IPS DF 4.7 (cell line): ENCODE data around the gene CCDC192.

ENCODE experiments used
- DNase-seq: peaks from one replicate; pipeline ENCODE4 v3.0.0-alpha.2; 2013; ENCODE audit warnings: low spot score; ENCODE audit errors: extremely low read depth

CCDC192 gene

DNA sequence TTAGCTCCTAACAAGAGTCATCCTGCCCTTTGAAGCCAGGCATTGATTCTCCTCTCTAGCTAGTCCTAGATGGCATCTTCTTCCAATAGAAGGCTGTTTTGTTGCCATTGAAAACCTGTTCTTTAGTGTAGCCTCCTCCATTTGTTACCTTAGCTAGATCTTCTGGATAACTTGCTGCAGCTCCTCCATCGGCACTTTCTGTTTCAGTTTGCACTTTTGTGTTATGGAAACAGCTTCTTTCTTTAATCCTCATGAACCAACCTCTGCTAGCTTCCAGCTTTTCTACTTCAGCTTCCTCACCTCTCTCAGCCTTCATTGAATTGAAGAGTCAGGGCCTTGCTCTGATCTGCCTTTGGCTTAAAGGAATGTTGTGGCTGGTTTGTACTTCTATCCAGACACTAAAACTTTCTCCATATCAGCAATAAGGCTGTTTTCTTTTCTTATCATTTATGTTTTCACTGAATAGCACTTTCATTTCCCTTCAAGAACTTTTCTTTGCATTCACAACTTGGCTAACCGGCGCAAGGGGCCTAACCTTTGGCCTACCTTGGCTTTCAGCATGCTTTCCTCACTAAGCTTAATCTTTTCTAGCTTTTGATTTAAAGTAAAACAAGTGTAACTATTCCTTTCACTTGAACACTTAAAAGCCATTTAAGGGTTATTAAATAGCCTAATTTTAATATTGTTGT lies 213.8 kb downstream of the CCDC192 start:
- no peak for DNase-seq

DNA sequence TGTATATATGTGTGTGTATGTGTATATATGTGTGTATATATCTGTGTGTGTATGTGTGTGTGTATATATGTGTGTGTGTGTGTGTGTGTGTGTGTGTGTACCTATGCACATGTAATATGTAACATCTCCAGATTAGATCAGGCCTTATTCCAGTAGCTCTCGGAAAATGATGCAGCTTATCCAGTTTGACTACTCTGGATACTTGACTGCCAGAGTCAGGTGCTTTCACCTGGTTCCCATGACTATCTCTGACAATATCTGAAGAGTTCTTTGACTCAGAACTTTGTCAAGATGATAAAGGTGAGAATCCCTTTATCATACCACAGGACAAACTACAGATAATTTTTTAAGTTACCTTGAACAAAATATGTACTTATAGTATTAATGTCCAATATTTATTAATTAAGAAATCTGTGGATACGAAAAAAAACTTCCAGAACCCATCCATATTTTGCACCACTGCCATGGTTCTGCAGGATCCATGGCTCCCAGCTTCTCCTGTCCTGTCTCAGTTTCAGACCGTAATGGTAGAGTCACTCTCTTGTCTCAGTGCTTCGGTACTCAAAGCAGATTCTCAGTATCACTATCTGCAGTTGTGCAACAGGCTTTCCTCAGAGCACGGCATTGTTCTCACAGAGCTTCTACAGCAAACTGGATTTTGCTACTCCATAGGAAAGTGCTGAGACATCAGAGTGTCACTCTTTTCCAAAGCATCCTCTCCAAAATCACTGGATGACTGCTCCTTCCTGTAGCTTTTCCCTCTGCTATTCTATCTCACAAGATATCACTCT lies 216.0 kb downstream of the CCDC192 start:
- no peak for DNase-seq

DNA sequence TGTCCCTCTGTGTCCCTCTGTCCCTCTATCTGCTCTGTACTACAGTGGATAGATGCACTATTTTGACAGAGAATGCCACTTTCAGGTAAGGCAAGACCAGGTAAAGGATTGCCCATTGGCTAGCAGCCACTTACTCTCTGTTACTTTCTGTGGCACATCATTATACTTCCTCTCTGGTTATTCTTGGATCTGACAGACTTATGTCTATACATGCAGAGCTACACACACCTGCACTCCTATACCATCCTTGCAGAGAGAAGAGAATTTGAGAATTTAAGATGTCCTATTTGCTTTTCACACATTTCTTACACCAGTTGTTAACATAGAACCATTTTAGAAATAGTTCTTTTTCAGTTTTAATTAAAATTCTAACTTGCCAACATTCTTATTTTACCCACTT lies 216.6 kb downstream of the CCDC192 start:
- no peak for DNase-seq

DNA sequence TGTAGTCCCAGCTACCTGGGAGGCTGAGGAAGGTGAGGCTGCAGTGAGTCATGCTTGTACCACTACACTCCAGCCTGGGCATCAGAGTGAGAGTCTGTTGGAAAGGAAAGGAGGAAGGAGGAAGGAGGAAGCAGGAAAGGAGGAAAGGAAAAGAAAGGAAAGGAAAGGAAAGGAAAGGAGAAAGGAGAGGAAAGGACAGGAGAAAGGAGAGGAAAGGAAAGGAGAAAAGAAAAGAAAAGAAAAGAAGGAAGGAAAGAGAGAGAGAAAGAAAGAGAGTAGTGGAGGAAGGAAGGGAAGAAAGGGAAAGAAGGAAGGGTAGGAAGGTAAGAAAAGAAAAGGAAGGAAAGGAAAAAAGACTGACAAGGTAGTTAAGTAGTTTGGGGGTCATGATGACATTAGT lies 217.7 kb downstream of the CCDC192 start:
- DNase-seq, result no peak

DNA sequence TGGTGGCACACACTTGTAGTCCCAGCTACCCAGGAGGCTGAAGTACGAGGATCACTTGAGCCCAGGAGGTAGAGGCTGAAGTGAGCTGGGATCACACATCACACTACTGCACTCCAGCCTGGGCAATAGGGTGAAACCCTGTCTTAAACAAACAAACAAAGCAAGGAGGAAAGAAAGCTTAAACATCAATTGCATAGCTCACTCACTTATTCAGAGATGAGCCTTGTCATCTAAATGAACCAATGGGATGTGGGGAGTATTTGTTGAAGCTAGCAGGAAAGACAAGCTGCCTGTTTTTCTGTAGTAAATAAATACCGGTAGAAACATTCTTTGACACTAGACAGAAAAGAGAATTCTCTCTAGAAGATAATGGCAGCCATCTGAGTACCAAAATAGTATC lies 219.4 kb downstream of the CCDC192 start:
- DNase-seq, result no peak

DNA sequence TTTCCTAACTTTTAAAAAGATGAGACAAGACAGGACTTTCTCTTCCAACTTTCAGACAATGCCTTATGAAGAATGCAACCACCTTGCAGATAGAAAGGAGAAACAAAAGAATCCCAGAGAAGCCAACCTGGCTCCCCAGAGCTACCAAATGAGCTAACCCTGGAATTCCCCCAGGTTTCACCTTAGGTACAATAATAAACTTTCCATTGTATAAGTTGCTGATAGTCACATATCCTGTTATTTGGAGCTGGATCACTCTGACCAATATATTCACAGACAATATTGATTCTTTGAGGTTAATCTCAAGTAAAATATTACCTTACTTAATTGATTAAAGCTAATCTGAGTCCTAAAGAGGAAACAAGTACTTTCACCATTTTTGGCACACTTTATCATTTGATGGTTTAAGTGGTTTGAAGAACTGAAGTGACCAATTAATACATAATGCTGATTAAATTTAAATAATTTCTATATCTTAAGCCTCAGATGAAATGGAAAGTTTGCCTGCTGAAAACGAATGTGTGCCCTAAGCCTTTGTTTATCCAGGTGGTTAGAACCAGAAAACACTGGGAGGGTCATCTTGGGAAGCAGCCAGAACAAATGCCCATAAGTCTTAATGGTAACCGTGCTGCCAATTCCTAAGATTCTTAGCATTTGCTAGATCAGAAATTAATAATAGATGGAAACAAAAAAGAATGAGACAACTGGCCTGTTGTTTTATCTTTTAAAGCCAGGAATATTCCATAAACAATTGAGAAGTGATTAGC lies 220.8 kb downstream of the CCDC192 start:
- no peak for DNase-seq

DNA sequence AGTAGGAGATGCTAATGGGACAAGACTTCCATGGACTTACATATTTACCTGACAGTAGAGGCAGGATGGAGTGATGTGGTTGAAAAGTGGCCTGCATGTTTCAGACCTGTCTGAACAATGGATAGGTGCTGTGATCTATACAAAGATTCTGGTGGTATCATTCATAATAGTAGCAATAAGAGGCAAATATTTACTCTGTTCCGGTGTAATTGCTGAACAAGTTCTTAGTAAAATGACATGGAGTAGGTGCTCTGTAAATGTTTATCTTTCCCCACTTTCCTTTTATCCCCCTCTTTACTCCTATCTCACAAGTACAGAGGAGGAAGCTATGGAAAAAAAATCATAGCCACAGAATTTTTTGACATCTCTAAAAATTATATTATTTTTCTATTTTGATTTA lies 221.4 kb downstream of the CCDC192 start:
- no peak for DNase-seq

DNA sequence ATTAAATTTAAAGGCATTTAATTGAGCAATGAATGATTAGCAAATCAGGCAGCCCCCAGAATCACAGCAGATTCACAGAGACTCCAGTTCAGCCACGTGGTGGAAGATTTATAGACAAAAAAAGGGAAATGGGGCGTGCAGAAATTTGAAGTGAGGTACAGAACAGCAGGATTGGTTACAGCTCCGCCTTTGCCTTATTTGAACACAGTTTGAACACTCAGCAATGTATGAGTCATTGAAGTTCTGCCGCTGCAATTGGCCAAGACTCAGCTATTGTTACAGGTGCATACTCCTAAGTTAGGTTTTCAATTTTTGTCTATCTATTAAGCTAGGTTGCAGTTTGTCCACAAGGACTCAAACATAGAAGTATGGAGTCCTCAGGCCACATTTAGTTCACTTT lies 222.7 kb downstream of the CCDC192 start:
- DNase-seq, result no peak

DNA sequence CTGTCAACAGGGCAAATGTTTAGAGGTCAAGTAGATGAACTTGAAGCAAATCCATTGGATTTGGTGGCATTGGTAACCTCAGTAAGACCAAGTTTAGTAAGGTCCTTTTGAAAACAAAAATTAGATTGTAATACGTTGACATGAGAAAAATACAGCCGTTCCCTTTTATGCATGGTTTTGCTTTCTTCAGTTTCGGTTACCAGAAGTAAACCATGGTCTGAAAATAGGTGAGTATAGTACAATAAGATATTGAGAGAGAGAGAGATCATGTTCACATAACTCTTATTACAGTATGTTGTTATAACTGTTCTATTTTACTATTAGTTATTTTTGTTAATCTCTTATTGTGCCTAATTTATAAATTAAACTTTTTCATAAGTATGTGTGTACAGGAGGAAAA lies 223.8 kb downstream of the CCDC192 start:
- DNase-seq, result no peak

DNA sequence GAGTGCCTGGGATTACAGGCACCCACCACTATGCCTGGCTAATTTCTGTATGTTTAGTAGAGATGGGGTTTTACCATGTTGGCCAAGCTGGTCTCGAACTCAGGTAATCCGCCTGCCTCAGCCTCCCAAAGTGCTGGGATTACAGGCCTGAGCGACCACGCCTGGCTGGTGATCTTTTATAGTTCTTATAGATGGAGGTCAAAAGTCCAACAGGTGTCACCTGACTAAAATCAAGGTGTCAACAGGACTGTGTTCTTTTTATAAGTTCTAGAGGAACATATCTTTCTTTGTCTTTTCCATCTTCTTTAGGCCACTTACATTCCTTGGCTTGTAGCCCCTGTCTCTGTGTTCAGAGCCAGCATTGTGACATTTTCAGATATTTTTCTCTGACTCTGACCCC lies 224.9 kb downstream of the CCDC192 start:
- no peak for DNase-seq

DNA sequence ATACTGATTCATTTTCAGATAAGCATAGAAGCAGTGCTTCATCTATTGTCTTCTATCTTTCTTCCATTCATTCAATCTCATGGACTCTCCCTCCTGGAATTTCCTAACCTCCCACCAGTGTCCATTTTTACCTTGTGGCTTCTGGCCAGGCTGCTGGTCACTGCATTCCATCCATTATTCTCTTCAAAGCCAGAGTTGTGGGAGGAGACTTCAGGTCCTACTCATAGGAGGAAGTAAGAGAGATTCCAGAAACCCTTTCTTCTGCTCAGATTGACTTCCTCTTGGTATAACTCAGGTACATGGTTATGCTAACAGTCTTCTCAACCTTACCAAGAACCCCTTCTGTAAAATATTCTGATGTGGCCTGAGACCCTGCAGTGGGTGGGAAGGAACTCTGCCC lies 227.1 kb downstream of the CCDC192 start:
- no peak for DNase-seq

DNA sequence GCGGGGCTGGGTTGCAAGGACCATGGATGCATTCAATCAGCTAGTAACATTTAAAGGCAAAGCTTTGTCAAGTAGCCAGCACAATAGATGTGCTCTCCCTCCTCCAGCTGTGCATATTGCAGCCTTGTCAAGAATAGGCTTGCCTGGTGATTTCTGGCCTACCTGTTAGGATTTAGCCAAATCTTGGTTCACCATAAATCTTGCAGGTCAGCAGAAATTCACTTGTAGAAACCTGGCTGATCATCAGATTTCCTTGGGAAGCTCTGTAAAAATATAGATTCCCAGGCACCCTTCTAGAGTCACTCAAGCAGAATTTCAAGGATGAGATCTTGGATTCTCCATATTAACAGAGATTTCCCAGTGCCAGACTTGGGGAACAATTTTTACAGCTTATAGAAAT lies 228.2 kb downstream of the CCDC192 start:
- no peak for DNase-seq

DNA sequence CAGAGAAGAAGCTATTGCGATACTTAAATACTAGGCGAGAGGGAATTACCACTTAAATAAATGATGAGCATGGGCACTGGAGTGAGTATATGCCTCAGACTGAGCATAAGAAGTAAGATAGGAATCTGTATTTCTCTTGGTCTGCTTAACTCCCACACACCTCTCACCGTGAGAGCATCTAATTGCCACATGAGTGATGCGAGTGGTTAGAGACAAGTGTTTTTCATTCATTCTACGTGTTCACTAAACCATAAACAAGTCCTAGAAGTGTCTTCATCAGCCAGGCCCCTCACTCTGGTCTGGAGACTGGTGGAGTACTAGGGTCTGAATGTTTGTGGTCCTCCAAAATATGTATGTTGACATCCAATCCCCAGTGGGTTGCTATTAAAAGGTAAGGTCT lies 230.2 kb downstream of the CCDC192 start:
- no peak for DNase-seq

DNA sequence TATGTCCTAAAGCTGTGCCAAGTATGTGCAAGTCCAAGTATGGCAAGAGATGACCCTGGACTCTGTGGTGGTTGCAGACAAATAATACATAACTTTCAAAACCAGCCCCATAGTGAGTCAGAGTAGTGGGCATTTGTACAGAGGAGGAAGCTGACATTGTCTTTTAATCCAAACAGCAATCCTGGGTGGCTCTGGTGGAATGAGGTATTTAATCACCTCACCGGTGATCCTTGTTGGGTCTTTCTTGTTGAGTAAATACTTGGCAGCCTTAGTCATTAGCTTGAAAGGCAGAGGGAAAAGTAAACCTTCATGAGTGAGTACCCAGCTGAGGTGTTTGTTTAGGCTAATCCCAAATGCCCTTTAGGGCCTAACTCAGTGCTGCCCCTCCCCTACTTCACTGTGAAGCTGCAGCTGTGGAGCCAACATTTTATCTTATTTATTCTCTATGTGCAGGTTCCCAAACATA lies 231.6 kb downstream of the CCDC192 start:
- DNase-seq, result peak; percentile 68

DNA sequence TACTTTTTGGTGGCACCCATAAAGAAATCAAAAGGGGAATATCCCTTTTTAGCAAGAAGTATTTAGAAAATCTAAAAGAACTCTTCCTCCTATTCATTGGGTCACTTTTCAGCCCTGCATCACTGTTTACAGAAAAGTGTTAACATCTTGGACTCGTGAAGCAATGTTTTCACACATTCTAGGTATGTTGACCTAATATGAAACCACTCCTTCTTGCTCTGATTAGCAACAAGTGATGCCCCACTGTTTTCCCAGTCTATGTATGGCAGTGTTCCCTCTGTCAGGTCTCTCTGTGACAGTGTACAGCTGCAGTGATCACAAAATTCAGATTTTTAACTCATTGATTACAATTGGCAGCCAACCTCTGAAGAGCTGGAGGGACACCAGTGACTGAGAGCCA lies 232.2 kb downstream of the CCDC192 start:
- no peak for DNase-seq

DNA sequence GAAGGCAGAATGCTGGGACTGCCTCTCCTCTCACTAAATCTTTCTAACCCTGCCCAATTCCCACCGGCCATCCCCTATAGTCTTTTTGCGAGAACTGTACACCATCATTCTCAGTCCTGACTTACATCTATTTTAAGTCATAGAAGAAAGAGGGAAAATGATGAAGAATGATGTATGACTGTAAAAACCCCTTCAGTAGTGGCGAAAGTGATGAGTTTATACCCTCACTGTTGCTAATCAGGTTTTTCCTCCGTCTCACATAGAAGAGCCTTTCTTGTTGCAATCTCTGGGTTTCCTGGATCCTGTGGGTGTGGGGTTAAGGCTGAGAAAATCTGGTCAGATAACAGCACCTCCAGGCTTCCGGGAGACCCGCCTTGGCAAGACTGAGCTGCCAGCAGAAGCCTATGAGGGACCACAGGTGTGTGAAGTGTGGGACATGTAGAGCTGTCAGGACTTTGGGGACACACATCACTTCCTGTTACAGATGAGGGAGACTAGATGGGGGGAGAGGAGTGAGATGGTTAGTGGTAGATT lies 233.3 kb downstream of the CCDC192 start:
- no peak for DNase-seq

DNA sequence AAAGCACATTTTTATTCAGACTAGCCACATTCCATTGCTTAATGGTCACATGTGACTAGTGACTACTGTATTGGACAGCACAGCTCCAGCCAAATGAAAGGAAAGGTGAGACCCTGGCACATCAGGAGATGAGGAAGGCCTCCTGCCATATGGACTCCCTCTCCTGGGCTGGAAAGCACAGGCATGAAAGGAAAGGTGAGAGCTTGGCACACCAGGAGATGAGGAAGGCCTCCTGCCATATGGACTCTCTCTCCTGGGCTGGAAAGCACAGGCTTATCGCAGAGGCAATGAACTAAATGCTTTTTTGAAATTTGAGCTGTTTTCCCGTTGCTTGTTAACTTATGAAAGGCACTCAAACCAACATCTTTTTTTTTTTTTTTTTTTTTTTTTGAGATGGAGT lies 235.6 kb downstream of the CCDC192 start:
- no peak for DNase-seq

DNA sequence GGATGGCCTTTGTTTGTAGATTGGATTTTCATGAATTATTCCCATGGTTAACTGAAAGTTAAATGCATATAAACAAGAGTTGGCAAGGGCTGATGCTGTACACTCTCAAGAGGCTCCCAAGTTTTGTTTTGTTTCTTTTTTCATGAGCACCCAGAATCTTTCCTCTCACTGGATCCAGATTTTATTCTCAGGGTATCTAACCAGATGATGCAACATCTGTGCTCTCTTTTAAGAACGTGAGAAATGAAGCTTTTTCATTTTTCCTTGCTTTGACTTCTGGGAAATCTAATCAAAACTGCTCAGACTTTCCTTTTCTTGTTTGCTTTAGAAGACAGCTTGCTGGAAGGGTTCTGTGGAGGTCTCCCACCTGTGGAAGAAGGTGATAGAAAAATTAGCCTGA lies 237.7 kb downstream of the CCDC192 start:
- DNase-seq, result no peak

DNA sequence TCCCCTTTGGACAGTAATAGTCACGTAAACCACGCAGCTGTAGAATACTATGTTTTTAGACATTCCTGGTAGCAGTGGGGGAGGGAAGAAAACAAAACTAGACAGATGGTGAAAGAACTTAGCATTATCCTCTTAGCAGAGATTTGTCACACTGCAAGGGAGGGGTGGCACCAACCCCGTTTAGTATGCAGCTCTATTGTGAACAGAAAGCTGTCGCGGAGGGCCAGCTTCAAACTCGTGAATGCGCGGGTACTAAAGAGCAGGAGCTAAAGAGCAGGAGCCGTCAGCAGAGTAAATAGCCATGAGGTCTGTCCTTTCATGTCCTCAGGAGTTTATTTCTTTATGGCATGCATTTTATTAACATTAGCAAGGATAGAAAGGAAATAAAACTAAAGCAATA lies 238.5 kb downstream of the CCDC192 start:
- DNase-seq, result no peak

DNA sequence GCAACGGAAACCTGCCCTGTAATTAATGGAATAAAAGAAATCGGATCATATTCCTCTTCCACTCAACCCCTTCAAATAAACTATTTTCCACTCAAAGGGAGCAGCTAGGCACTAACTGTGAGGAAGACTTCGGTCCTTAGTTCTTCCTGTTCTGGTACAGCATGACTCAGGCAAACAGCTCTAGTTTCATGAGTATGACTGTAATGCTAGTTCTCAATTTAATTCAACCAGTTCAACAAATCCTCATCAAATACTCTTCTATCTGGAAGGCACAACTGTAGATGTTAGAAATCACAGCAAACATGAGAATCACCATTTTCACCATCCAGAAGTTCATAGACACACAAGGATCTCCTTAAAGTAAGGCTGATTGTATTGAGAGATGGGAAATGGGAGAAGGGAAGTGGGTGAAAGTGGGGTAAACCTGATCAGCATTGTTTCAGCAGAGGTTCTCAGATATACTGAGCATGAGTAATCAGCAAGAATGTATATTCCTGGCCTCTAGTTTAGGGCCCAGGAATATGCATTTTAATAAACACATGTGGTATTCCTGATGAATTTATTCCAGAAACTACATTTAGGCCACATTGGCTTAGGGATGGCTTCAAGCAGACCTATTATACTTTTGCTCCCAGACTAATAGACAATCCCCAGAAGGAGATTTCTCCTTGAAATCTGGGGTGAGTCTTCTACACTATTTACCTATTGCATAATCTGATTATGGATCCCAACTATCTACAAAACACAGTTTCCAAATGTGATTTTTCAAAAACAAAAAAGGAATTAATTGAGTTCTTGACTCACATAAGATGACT lies 239.3 kb downstream of the CCDC192 start:
- DNase-seq, result no peak

DNA sequence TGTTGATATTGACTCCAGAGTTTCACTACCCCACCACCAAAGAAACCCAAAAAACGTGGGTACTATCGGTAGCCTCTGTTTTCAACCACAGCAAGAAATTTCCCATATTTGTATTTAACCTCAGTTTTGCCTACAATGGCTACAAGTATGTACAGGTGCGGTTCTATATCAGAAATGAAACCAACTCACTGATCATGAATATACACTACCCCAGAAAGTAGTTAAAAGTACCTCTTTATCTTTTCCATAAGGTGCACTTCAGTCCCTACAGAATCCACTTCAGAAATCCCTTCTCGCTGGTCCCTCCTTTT lies 239.8 kb downstream of the CCDC192 start:
- no peak for DNase-seq
